GM19463 (cell line): ENCODE measurements around the gene DOCK3.
"Not testable (repeated sequence)": the region's sequence is repeated elsewhere in the genome, so short reads cannot be mapped to it uniquely, and the experiment has no call there.

Experiments
- ATAC-seq: cut with Tn5 transposase; IDR thresholded peaks from one replicate; pipeline ENCODE4 v1.9.1; 2021; ENCODE audit warnings: mild to moderate bottlenecking, moderate library complexity; ENCODE audit not compliant: unreplicated experiment

Gene DOCK3

DNA sequence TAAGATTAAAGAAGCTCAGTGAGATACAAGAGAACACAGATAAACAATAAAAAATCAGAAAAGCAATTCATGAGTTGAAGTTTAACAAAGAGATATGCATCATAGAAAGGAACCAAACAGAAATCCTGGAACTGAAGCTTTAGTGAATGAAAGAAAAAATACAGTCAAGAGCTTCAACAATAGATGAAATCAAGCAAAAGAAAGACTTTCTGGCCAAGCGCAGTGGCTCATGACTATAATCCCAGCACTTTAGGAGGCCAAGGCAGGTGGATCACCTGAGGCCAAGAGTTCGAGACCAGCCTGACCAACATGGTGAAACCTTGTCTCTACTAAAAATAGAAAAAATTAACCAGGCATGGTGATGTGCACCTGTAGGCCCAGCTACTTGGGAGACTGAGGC is 408.8 kb downstream of the DOCK3 start:
- ATAC-seq = no peak

DNA sequence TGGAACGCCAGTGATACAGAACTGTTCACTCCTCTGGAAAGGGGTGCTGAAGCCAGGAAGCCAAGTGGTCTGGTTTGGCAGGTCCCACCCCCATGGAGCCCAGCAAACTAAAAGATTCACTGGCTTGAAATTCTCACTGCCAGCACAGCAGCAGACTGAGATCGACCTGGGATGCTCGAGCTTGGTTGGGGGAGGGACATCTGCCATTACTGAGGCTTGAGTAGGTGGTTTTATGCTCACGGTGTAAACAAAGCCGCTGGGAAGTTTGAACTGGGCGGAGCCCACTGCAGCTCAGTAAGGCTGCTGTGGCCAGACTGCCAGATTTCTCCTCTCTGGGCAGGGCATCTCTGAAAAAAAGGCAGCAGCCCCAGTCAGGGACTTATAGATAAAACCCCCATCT is 417.4 kb downstream of the DOCK3 start:
- ATAC-seq = not testable (repeated sequence)

DNA sequence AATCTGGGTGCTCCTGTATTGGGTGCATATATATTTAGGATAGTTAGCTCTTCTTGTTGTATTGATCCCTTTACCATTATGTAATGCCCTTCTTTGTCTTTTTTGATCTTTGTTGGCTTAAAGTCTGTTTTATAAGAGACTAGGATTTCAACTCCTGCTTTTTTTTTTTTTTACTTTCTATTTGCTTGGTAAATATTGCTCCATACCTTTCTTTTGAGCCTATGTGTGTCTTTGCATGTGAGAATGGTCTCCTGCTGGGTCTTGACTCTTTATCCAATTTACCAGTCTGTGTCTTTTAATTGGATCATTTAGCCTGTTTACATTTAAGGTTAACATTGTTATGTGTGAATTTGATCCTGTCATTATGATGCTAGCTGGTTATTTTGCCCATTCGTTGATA is 420.1 kb downstream of the DOCK3 start:
- not testable (repeated sequence) for ATAC-seq

DNA sequence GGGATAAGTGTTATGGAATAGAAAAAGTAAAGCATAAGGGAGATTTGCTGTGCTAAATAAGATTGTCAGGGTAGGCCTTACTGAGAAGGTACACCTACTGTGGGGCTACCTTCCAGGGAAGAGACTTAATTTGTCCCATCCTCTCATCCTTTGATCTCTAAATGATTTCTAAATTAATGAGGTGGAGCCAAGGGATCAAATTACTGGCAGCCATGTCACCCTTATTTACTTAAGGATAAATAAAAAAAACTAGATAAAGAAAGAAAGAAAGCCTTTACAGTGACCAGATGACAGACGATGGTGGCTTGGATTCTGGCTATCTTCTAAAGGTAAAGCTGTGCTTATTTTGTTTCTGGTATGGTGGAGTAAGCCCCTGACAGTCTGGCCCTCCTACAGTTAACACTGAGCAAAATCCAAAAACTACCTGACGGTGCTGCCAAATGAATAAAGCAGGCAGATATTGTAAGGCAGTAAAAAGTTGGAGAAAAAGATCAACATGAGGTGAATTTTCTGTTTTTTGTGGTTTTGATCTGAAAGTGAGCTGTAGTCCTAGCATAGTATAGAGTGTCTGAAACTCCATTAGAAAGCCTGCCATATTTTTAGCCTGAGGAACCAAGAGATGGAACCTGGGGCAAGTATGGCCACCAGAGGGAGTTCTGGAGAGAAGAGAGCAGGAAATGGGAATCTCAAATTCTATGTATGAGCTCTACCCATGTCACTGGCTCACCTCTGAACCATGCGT is 425.2 kb downstream of the DOCK3 start:
- no peak for ATAC-seq

DNA sequence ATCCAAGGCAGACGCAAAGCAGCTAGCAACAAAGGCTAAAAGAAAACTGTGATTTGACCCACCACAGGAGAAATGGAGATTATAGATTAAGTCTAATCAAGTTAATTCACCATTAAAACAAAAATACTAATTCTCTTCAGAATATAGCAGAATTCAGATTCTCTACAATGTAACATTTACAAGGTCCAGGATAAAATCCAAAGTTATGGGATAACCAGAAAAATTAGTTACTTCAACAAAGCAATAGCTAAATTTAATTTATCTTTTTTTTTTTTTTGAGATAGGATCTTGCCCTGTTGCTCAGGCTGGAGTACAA is 425.8 kb downstream of the DOCK3 start:
- ATAC-seq = no peak

DNA sequence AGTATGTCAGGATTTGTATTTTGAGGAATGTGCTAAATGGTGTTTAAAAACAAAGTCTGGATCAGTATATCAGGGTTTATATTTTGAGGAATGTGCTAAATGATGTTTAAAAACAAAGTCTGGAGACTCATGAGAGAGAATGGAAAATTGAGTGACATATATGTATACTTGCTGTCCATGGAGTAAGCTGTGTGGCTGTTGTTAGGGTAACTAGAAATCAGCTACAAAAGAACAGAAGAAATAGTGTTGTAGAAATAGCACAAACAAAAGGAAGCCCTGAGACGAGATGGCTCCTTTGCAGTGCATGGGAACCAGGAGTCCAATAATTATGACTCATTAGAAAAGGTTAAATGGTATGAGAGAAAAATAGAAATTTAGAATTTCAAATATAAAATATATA is 427.7 kb downstream of the DOCK3 start:
- ATAC-seq = no peak

DNA sequence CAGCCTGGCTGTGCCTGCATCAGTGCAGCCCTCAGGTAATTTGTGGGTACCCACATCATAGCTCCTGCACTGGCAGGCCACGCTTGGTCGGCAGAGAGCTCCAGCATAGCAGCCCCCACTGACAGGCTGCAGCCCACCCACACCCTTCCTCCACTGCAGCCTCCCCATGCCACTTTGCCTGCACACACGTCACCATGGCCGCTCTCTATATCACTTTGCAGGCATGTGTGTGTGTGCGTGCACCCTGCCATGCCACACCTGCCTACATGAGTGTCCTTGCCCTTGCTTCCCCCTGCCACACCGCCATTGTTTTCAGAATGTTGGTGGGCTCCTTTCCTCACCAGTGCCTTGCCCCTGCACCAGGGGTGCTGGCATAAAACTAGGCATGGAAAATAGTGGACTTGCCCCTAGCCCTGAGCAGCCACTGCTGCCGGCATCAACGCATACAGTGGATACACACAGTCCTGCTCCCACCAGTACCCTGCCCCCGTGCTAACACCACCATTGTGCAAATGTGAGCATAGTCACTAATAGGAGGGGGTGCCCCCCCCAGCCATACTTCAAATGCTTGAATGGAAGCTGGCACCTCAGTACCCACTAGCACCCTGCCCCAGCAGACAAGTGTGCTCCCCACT is 431.6 kb downstream of the DOCK3 start:
- no peak for ATAC-seq

DNA sequence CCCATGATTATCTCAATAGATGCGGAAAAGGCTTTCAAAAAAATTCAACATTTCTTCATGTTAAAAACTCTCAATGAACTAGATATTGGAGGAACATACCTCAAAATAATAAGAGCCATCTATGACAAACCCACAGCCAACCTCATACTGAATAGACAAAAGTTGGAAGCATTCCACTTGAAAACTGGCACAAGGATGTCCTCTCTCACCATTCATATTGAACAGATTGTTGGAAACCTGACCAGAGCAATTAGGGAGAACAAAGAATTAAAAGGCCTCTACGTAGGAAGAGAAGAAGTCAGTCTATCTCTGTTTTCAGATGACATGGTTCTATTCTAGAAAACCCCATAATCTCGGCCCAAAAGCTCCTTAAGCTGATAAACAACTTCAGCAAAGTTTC is 435.9 kb downstream of the DOCK3 start:
- ATAC-seq = no peak

DNA sequence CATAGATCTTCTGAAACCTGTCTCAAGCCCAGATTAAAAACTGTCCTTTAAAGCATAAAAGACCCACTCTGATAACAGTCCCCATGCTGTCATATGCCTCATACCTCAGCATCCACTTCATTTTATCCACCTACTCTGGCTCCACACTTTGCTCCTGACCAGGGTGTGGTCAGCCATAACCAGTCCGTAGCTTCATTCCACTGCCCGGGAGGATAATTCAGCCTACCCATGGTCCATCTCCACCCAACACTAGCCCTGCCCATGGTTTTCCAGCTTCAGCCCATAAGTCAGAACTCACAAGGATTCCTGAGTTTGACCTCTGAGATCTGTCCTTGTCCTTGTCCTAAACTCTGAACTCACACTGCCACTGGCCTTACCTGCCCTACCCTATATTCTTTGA is 448.2 kb downstream of the DOCK3 start:
- no peak for ATAC-seq

DNA sequence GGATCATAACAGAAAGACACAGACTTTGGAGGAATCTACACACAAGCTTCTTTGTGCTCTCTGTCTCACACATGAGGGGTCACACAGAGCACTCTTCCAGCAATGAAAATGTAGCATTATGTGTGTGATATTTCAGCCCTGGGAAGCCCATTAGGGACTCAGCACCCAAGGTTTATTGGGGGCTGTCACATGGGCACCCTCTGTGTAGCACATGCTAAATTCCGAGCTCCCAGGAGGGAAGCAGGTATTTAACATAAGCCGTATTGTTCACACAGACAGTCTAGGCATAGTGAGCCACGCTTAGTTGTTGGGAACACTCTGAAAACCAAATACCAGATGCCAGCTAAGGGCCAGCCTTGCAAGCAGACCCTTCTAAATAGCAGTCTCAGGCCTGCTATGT is 448.8 kb downstream of the DOCK3 start:
- ATAC-seq = no peak

DNA sequence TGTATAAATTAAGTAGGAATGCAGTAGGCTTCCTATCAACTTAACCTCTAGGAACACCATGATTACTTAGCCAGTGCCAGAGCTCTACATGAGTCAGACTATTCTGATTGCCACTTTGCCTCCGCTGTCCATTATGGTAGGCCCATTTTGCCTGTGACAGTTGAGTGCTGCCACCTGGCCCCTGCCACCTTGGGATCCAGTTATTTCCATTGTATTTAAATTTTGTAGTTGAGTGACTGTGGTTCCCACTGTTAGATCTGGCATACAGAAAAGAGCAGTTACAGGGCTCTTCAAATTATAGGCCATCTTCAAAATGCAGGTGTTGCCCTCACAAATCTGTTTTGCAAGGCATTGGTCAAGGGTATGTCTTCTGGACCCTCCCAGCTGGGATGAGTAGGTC is 456.9 kb downstream of the DOCK3 start:
- not testable (repeated sequence) for ATAC-seq

DNA sequence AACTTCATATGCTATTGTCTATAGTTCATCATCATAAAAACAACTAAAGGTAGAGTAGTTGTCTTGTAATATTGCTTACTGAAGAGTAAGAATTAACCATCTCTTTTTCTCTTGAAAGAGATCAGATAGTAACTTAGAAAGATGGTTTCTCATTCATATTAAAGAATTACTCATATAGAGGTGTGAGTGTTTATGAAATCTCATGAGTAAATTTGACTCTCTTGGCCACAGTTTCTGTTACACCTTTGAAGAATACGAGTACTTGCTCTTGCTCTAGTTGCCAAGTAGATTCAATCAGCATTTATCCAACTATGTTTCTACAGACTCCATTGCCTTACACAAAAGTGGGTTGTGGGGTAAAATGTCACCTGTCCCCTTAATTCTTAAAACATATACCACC is 463.0 kb downstream of the DOCK3 start:
- ATAC-seq = no peak

DNA sequence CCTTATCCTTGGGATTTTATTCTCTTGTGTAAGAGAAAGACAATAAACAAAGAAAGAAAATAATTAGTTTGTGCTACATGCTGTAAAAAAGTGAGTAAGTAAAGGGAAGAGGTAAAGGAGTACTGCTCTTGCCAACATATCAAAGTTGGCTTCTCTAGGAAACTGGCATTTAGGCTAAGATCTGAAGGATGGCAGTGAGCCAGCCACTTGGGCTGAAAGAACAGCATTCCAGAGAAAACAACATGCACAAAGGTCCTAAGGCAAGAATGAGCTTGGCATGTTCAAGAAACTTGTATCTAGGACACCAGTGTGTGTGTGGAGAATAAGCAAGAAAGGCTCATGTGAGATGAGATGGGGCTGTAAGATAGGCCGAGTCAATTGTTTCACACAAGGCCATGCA is 464.9 kb downstream of the DOCK3 start:
- ATAC-seq = no peak

DNA sequence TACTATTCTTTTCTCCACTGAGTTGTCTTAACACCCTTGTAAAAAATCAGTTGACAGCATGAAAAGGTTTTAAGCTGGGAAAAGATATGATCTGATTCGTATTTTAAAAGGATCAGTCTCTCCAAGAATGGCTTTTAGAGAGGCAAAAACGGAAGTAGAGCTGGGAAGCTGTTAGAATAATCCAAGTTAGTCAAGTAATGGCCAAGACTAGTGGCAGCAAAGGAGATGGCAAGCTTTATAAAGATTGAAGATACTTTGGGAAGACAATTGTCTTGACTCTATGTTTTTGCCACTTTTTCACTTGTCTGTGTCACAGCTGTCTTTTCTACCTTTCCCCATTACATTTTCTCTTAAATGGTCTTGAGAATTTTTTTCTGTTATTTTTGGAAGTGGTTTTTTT is 466.8 kb downstream of the DOCK3 start:
- ATAC-seq = no peak

DNA sequence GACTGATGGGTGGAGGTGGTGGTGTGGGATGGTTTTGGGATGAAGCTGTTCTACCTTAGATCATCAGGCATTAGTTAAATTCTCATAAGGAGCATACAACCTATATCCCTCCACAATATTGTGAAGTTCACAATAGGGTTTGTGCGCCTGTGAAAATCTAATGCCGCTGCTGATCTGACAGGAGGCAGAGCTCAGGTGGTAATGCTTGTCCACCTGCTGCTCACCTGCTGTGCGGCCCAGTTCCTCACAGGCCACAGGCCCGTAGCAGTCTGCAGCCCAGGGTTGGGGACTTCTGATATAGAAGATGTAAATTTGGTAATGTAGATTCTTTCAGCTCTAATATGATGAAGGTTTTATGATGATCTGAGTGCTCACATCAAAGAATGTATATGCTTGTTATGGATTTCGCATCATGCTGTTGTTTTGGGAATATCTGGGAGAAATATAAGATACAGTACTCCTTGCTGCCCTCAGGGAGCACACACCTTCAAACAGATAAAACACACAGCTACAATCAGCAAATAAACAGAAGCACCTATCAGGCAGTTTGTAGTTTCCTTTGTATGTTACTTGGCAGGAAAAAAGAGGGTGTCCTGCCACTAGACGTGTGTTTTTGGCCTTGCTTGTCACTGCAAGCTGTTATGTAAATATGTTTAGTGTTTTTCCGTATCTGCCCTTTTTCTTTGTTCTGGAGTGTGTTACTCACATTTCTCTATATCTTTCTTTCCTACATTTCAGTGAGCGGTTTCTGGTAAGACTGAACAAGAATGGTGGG is 471.3 kb downstream of the DOCK3 start:
- ATAC-seq = no peak

DNA sequence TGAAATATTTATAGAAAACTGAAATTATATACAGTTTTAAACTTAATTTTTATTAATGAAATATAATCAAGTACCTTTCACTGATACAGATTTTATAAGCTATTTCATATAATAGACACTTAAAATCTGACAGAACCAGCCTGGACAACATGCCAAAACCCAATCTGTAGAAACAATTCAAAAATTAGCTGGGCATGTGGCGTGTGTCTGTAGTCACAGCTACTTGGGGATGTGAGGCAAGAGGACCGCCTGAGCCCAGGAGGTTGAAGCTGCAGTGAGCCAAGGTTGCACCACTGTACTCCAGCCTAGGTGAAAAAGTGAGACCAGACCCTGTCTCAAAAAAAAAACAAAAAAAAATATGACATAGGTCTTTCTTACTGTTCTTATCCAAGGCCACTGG is 472.1 kb downstream of the DOCK3 start:
- no peak for ATAC-seq

DNA sequence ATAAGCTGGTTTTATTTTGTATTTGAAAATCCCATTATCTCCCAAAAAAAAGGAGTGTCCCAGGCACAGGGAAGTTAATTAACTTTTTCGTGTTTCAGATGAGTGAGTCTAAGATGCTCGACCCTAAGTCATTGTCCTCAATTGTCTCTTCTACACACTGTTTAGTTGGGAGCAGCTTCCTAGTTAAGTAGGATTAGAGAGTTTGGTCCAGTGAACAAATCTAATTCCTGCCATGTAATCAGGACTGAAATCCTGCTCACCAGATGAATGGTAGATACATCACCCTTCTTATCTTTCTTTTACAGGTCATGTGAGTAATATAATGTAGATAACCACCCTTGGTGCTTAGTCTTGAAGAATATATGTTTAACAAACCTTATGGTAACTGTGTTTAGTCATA is 481.4 kb downstream of the DOCK3 start:
- no peak for ATAC-seq

DNA sequence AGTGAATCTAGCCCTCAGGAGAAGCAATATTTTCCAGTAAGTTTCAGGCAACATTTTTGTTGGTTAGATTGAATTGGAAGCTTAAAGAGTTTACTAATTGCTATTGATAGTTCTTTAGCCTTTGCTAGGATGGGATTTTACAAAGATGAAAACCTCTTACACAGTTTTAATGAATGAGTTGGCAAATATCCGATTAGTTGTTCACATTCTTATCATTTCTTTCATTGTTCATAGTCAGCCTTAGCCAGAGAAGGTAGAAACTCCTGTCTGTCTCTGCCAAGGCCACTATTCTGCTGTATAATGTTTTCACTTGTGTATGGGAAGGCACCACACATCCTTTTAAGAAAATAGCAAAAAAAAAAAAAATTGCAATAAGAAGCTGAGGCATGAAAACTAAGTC is 488.3 kb downstream of the DOCK3 start:
- ATAC-seq = no peak

DNA sequence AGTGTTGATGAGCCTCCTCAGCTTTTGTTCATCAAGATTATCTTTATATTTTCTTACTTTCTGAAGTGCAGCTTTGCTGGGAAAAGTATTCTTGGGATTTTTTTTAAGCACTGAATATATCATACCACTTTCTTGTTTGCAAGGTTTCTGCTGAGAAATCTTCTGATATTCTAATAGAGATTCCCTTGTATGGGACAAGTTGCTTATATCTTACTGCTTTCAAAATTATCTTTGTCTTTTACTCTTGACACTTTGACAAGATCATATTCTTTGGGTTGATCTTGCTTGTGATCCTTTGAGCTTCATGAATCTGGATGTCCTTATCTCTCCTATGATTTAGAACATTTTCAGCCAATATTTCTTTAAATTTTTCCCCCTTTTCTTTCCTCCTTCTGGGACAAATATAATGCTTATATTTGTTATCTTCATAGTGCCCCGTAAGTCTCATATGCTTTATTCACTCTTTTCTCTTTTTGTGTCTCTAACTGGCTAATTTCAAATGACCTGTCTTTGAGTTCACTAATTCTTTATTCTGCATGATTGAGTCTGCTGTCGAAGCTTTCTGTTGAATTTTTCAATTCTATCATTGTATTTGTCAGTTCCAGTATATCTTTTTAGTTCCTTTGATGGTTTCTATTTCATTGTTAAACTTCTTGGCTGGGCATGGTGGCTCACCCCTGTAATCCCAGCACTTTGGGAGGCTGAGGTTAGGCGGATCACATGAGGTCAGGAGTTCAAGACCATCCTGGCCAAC is 499.0 kb downstream of the DOCK3 start:
- ATAC-seq = no peak

DNA sequence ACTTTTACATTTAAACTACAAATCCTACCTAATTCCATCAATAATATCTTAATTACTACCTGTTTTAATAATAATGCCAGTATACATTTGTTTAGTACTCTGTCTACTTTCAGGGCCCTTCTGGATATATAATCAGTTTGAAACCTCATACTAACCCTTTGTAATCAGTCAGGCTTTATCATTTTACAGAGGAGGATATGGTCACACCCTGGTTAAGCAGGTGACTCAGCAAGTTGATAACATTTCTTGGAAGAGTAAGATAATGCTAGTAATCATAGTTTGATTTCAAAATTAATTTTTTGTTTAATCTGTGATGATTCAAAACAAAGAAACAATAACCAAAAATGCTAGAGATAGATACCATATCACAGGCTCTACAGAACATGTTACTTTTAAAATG is 502.2 kb downstream of the DOCK3 start:
- no peak for ATAC-seq

DNA sequence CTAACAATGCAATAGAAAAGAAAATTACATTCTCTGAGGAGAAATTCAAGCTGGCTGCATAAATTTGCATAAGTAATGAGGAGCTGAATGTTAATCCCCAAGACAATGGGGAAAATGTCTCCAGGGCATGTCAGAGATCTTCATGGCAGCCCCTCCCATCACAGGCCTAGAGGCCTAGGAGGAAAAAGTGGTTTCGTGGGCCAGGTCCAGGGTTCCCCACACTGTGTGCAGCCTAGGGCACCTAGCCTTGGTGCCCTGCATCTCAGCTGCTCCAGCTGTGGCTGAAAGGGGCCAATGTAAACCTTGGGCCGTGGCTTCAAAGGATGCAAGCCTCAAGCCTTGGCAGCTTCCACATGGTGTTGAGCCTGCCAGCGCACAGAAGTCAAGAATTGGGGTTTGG is 511.7 kb downstream of the DOCK3 start:
- not testable (repeated sequence) for ATAC-seq

DNA sequence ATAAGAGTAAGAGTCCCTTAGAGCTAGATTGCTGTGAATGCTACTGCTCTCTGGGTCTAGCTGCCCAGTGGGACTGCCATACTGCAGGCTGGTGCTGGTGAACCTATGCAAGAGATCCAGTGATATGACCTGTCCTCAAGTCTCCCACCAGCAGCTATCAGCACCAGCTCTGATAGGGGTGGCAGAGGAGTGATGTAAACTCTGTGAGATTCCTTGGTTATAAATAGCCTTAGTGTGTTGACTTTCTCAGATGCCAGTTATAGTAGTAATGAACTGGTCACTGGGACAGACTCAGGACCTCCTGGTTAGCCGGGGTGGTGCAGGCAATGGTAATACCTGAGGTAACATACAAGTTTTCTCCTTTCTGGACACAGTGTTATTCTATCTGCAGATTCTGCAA is 515.5 kb downstream of the DOCK3 start:
- no peak for ATAC-seq
